ENCODE data around the gene TP53I13. TPM values are rescaled to one million over a fixed set of nuclear protein-coding genes. Genes with fewer than 3 reads are reported as not detected.

Gene TP53I13
- total RNA-seq, 1 experiment from 2014 or later, result 29.6 TPM

GRCh38 chr17:29533976-29534375 lies 34.5 kb upstream of the TP53I13 start:
- BruUV-seq (replicated peaks), result no TSS peak
- TF ChIP-seq, protein P1, sequence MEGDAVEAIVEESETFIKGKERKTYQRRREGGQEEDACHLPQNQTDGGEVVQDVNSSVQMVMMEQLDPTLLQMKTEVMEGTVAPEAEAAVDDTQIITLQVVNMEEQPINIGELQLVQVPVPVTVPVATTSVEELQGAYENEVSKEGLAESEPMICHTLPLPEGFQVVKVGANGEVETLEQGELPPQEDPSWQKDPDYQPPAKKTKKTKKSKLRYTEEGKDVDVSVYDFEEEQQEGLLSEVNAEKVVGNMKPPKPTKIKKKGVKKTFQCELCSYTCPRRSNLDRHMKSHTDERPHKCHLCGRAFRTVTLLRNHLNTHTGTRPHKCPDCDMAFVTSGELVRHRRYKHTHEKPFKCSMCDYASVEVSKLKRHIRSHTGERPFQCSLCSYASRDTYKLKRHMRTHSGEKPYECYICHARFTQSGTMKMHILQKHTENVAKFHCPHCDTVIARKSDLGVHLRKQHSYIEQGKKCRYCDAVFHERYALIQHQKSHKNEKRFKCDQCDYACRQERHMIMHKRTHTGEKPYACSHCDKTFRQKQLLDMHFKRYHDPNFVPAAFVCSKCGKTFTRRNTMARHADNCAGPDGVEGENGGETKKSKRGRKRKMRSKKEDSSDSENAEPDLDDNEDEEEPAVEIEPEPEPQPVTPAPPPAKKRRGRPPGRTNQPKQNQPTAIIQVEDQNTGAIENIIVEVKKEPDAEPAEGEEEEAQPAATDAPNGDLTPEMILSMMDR (IDR thresholded peaks at IDR 0.05; ENCODE audit: unreplicated experiment), result no peak
- no peak overlapping the region for H3K4me3 Mint-ChIP-seq (ENCODE audit: unreplicated experiment)
- ChIA-PET CTCF (interaction anchor here (0.6 to 5.1 kb wide), 7 partner anchors 9 to 538 kb away, joined by 3 to 52 read pairs (median 3); no protein-coding TSS in a partner anchor), POLR2A (interaction anchor here (0.6 to 0.9 kb wide), 3 partner anchors 10 to 428 kb away, joined by 3 to 4 read pairs (median 4); no protein-coding TSS in a partner anchor)
- H3K36me3 Mint-ChIP-seq (ENCODE audit: insufficient read depth, unreplicated experiment), result peaks cover 86% of the 10 kb centered on the region
- H3K4me1 Mint-ChIP-seq (ENCODE audit: insufficient read depth, unreplicated experiment), result no peaks in the 10 kb centered on the region
- no peak for DNase-seq (ENCODE audit: unreplicated experiment)
- intact Hi-C loops (cut with micrococcal nuclease), result no loop called here
- H3K9me3 Mint-ChIP-seq (ENCODE audit: unreplicated experiment), result no peaks in the 10 kb centered on the region
- H3K27me3 Mint-ChIP-seq (ENCODE audit: insufficient read depth, unreplicated experiment), result no peaks in the 10 kb centered on the region
- H3K27ac Mint-ChIP-seq (ENCODE audit: low read depth, unreplicated experiment), result no peak overlapping the region

DNA sequence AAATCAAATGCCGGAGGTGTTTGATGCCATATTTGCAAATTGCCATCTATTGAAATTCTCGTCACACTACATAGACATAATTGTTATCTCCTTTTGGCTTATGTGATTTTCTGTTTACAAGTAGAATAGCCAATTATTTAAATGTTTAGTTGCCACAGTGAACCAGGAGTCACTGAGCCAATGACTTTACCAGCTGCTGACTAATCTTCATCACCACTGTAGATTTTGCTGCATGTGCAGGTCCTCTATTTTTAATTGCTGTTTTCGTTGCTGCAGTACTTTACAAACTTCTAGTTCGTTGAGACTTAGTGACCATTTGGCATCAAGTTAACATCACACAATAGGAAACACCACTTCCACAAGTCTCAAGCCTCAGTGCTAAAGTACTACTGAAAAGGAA lies 24.4 kb upstream of the TP53I13 start:
- H3K4me1 Mint-ChIP-seq (ENCODE audit: insufficient read depth, unreplicated experiment), result no peaks in the 10 kb centered on the region
- no TSS peak for BruUV-seq (replicated peaks)
- H3K27me3 Mint-ChIP-seq (ENCODE audit: insufficient read depth, unreplicated experiment), result no peaks in the 10 kb centered on the region
- POLR2A ChIA-PET, result interaction anchor here (1.2 kb wide), 1 partner anchor 10 kb away, joined by 3 read pairs; no protein-coding TSS in a partner anchor
- no peaks in the 10 kb centered on the region for H3K9me3 Mint-ChIP-seq (ENCODE audit: unreplicated experiment)
- peaks cover 71% of the 10 kb centered on the region for H3K36me3 Mint-ChIP-seq (ENCODE audit: insufficient read depth, unreplicated experiment)
- TF ChIP-seq, protein P1 (IDR thresholded peaks at IDR 0.05; ENCODE audit: unreplicated experiment), result no peak
- H3K27ac Mint-ChIP-seq (ENCODE audit: low read depth, unreplicated experiment), result no peak overlapping the region
- no peak overlapping the region for H3K4me3 Mint-ChIP-seq (ENCODE audit: unreplicated experiment)
- DNase-seq (ENCODE audit: unreplicated experiment), result no peak
- intact Hi-C loops (cut with micrococcal nuclease), result no loop called here
- CTCF ChIA-PET, result interaction anchor here (0.6 to 1.2 kb wide), 2 partner anchors 10 to 29 kb away, joined by 3 to 4 read pairs; no protein-coding TSS in a partner anchor

DNA sequence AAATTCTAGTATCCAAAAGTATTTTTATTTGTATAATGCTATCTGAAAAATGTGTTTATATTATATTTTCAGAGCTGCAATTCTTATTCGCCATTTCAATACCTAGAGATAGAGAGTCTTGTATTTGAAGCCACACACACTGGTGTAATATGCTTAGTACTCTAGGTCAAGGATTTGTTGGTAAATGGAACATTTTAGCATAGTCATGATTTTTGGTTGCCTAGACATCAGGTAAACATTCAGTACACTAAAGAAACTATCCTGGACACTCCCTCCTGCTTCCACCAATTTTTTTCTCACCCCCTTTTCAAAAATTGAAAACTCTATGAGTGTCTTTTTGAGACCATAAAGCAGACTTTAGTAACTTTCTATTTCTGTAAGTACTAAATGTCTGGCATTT lies 22.4 kb upstream of the TP53I13 start:
- CTCF ChIA-PET, result interaction anchor here (0.6 to 2.0 kb wide), 4 partner anchors 8 to 176 kb away, joined by 3 to 6 read pairs (median 4); no protein-coding TSS in a partner anchor
- Mint-ChIP-seq H3K4me3 (ENCODE audit: unreplicated experiment) (no peak overlapping the region), H3K36me3 (ENCODE audit: insufficient read depth, unreplicated experiment) (peaks cover 57% of the 10 kb centered on the region), H3K27ac (ENCODE audit: low read depth, unreplicated experiment) (no peak overlapping the region), H3K9me3 (ENCODE audit: unreplicated experiment) (no peaks in the 10 kb centered on the region), H3K4me1 (ENCODE audit: insufficient read depth, unreplicated experiment) (peaks cover 6% of the 10 kb centered on the region), H3K27me3 (ENCODE audit: insufficient read depth, unreplicated experiment) (no peaks in the 10 kb centered on the region)
- POLR2A ChIA-PET, result interaction anchor here (1.1 kb wide), 1 partner anchor 94 kb away, joined by 3 read pairs; no protein-coding TSS in a partner anchor
- no peak for DNase-seq (ENCODE audit: unreplicated experiment)
- intact Hi-C loops (cut with micrococcal nuclease), result no loop called here
- BruUV-seq (replicated peaks), result no TSS peak
- TF ChIP-seq, protein P1 (IDR thresholded peaks at IDR 0.05; ENCODE audit: unreplicated experiment), result no peak

- BruUV-seq (replicated peaks), result no TSS peak
- DNase-seq (ENCODE audit: unreplicated experiment), result no peak
- H3K4me1 Mint-ChIP-seq (ENCODE audit: insufficient read depth, unreplicated experiment), result peaks cover 6% of the 10 kb centered on the region
- ChIA-PET POLR2A (no interaction called here), CTCF (interaction anchor here (1.0 kb wide), 1 partner anchor 9 kb away, joined by 4 read pairs; no protein-coding TSS in a partner anchor)
- H3K9me3 Mint-ChIP-seq (ENCODE audit: unreplicated experiment), result no peaks in the 10 kb centered on the region
- no peaks in the 10 kb centered on the region for H3K27me3 Mint-ChIP-seq (ENCODE audit: insufficient read depth, unreplicated experiment)
- intact Hi-C loops (cut with micrococcal nuclease), result no loop called here
- TF ChIP-seq, protein P1 (IDR thresholded peaks at IDR 0.05; ENCODE audit: unreplicated experiment), result no peak
- peaks cover 53% of the 10 kb centered on the region for H3K36me3 Mint-ChIP-seq (ENCODE audit: insufficient read depth, unreplicated experiment)
- H3K4me3 Mint-ChIP-seq (ENCODE audit: unreplicated experiment), result no peak overlapping the region
- H3K27ac Mint-ChIP-seq (ENCODE audit: low read depth, unreplicated experiment), result no peak overlapping the region
Observed at GRCh38 chr17:29546830-29547229, 21.7 kb upstream of the TP53I13 start.
